GM18498 (cell line): ENCODE data around the gene OSR1.
A peak's percentile ranks its signal among the peaks of the same experiment; 100 is the strongest.
"Not testable (repeated sequence)": the region's sequence is repeated elsewhere in the genome, so short reads cannot be mapped to it uniquely, and the experiment has no call there.

Experiments used
- ATAC-seq: cut with Tn5 transposase; IDR thresholded peaks from one replicate; pipeline ENCODE4 v1.9.1; 2021; ENCODE audit warnings: mild to moderate bottlenecking, moderate library complexity; ENCODE audit not compliant: unreplicated experiment

The OSR1 gene

GRCh38 chr2:19337202-19337601 is 21.2 kb downstream of the OSR1 start:
- ATAC-seq = no peak

- ATAC-seq = no peak
These were observed 21.6 kb downstream of the OSR1 start for GRCh38 chr2:19336781-19337180.

- no peak for ATAC-seq
These were observed 25.9 kb downstream of the OSR1 start for GRCh38 chr2:19332503-19332902.

GRCh38 chr2:19331450-19331849 is 27.0 kb downstream of the OSR1 start:
- ATAC-seq = no peak

- no peak for ATAC-seq
These were observed 28.0 kb downstream of the OSR1 start for GRCh38 chr2:19330436-19330835.

GRCh38 chr2:19329445-19329844 is 29.0 kb downstream of the OSR1 start:
- ATAC-seq = no peak

GRCh38 chr2:19327496-19327895 is 30.9 kb downstream of the OSR1 start:
- no peak for ATAC-seq

GRCh38 chr2:19321946-19322345 is 36.5 kb downstream of the OSR1 start:
- no peak for ATAC-seq

GRCh38 chr2:19320813-19321212 is 37.6 kb downstream of the OSR1 start:
- no peak for ATAC-seq

GRCh38 chr2:19319698-19320097 is 38.7 kb downstream of the OSR1 start:
- ATAC-seq = no peak

GRCh38 chr2:19319064-19319463 is 39.4 kb downstream of the OSR1 start:
- ATAC-seq = no peak

- no peak for ATAC-seq
These were observed 44.9 kb downstream of the OSR1 start for GRCh38 chr2:19313553-19313952.

- peak; percentile 85 for ATAC-seq
These were observed 45.5 kb downstream of the OSR1 start for GRCh38 chr2:19312949-19313348.

- ATAC-seq = not testable (repeated sequence)
These were observed 52.4 kb downstream of the OSR1 start for GRCh38 chr2:19306065-19306464.

GRCh38 chr2:19305400-19306055 is 52.9 kb downstream of the OSR1 start:
- ATAC-seq = not testable (repeated sequence)

GRCh38 chr2:19301706-19302105 is 56.7 kb downstream of the OSR1 start:
- no peak for ATAC-seq
